Measurements from ENCODE around the gene AKR7A2.
"Not testable (repeated sequence)": the region's sequence is repeated elsewhere in the genome, so short reads cannot be mapped to it uniquely, and the experiment has no call there.

Gene AKR7A2

DNA sequence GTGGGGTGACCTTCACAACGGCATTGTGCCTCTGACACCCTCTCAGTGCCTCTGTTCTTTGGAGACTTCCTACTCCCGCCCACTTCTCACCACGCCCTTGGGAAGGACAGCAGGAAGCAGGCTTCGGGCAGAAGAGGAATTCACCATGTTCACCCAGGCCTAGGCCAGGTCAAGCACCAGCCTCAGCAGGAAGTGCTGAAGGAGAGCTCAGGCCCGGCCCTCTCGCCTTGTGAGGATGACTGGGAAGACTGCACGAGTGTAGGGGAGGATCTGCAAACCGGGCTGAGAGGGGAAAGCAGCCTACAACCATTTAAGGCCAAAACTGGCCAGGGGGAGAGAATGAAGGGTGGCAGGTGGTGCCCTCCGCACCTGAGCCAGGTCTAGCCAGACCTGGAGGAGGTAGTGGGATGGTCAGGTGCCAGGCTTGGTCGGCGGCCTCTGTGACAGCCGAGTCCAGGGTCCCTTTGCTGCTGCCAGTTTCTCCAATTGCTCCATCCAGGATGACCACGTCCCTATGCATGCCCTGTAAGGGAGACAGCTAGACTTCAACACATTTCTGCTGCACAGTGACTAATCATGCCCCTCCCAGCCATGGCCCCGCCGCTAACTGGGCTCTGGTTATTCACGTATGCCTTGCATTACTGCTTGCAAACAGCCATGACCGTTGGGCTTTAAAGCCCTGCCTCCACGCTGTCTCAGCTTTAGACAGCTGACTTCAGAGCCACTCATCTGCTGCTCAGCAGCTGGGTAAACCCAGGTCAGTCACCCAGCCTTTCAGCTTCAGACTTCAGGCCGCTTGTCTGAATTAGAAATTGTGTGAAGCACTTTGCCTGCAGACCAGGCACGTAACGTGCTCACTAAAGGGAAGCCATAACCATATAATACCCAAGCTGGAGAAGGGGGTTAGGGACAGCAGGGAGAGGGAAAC is 51.5 kb downstream of the AKR7A2 start:
- DNase-seq (ENCODE audit: low read depth): peak; percentile 95

DNA sequence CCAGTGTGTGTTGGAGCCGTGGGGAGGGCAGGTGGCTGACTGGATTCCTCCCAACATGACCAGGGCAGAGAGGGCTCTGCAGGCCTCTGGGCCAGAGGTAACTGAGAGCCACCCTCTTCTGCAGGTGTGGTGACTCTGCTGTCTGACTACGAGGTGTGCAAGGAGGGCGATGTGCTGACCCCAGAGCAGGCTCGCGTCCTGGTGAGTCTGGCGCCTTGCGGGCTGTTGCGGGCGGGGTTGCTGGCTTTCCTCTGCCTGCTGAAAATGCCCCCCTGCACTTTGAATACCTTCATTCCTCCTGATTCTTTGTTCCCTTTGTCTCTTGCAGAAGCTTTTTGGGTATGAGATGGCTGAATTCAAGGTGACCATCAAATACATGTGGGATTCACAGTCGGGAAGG is 53.6 kb downstream of the AKR7A2 start:
- no peak for DNase-seq (ENCODE audit: low read depth)

DNA sequence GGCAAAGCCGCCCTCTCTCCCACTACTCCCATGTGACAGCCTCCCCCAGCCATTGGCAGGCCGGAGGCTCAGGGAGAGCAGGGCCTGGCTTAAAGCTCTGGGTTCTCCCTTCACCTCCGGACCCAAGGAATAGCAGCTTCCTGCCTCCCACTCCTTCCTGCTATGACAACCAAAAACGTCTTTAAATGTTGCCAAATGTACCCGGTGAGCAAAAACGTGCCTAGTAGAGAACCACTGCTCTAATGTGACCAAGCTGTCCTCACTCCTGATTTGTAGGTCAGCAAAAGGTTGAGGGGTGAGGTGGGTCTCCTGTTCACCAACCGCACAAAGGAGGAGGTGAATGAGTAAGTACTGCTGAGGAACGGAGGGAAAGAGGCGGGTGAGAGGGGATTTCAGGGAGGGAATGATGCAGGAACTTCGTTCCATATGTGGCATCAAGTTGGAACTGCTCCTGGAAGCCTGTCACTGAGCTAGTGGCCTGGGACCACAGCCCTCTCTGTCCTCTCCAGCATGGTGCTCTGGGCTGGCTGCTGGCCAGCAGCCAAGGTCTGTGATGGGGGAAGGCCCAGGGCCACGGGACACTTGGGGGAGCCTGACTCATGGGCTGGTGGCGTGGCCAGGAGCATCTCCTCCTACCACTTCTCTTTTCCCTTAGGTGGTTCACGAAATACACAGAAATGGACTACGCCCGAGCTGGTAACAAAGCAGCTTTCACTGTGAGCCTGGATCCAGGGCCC is 54.6 kb downstream of the AKR7A2 start:
- peak; percentile 7 for DNase-seq (ENCODE audit: low read depth)

DNA sequence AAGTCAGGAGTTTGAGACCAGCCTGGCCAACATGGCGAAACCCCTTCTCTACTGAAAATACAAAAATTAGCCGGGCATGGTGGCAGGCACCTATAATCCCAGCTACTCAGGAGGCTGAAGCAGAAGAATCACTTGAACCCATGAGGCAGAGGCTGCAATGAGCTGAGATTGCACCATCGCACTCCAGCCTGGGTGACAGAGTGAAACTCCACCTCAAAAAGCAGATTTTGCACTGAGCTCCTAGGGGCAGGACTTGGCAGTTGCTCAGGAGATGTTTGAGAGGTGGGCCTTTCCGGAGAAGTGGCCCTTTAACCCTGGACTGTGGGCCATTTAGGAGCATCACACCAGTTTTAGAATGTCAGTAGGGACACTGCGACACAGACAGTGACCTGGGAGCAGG is 55.6 kb downstream of the AKR7A2 start:
- not testable (repeated sequence) for DNase-seq (ENCODE audit: low read depth)

DNA sequence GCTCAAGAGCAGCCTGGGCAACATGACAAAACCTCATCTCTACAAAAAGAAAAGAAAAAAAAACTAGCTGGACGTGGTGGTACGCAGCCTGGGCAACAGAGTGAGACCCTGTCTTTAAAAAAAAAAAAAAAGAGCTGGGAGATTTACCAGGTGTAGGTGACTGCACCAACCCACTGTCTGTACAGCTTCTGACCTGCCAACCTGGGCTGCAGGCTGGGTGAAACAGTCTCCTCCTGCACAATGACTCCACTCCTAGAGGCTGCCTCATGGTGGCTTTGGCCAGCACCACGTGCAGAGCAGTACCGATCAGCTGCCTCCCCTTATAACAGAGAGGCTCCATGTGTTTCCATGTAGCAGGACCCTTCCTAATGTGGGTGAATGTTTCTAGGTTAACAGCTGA is 56.7 kb downstream of the AKR7A2 start:
- DNase-seq (ENCODE audit: low read depth): no peak

DNA sequence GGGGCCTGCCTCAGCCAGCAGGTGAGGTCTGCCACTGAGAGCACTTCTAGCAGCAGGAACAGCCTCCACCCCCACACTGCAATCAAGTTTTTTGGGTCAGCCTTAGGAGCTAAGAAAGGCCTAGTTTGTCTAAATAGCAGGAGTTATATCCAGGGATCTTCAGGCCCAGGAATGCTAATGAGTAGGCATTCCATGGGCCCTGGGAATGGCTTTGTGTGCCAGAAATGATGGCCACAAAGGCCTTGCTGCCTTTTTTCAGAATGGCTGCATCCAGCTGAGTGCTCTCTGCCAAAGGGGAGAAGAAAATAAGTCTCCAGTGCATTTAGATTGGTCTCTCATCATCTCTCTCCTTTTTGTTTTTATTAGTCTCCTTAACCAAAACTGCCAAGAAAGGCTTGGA is 57.5 kb downstream of the AKR7A2 start:
- DNase-seq (ENCODE audit: low read depth): peak; percentile 13

Measured in EH (cell line).